ENCODE measurements around the gene UEVLD.
A peak's percentile ranks its signal among the peaks of the same experiment; 100 is the strongest.

Gene UEVLD

GRCh38 chr11:18581825-18582224 lies 6.7 kb downstream of the UEVLD start:
- no peak for DNase-seq (ENCODE audit: low read depth in 3 of 3)

- no peak for DNase-seq (ENCODE audit: low read depth in 3 of 3)
Observed at GRCh38 chr11:18580113-18580766, 8.3 kb downstream of the UEVLD start.

- no peak for DNase-seq (ENCODE audit: low read depth in 3 of 3)
Observed at GRCh38 chr11:18578975-18579598, 9.4 kb downstream of the UEVLD start.

GRCh38 chr11:18575361-18575760 lies 13.2 kb downstream of the UEVLD start:
- no peak for DNase-seq (ENCODE audit: low read depth in 3 of 3)

- no peak for DNase-seq (ENCODE audit: low read depth in 3 of 3)
Observed at GRCh38 chr11:18567081-18567480, 21.5 kb downstream of the UEVLD start.

GRCh38 chr11:18566406-18566805 lies 22.1 kb downstream of the UEVLD start:
- no peak for DNase-seq (ENCODE audit: low read depth in 3 of 3)

GRCh38 chr11:18564149-18564548 lies 24.4 kb downstream of the UEVLD start:
- DNase-seq (ENCODE audit: low read depth in 3 of 3): no peak

- no peak for DNase-seq (ENCODE audit: low read depth in 3 of 3)
Observed at GRCh38 chr11:18563090-18563730, 25.3 kb downstream of the UEVLD start.

GRCh38 chr11:18548001-18548400 lies 40.5 kb downstream of the UEVLD start:
- DNase-seq (ENCODE audit: low read depth in 3 of 3): no peak

GRCh38 chr11:18540207-18541009 lies 48.1 kb downstream of the UEVLD start:
- DNase-seq (ENCODE audit: low read depth in 3 of 3): no peak

GRCh38 chr11:18536209-18536608 lies 52.3 kb downstream of the UEVLD start:
- DNase-seq (ENCODE audit: low read depth in 3 of 3): no peak

GRCh38 chr11:18534245-18534644 lies 54.3 kb downstream of the UEVLD start:
- no peak for DNase-seq (ENCODE audit: low read depth in 3 of 3)

- DNase-seq (ENCODE audit: low read depth in 3 of 3): no peak
Observed at GRCh38 chr11:18533365-18533764, 55.2 kb downstream of the UEVLD start.

- DNase-seq (ENCODE audit: low read depth in 3 of 3): no peak
Observed at GRCh38 chr11:18527512-18527911, 61.0 kb downstream of the UEVLD start.

GRCh38 chr11:18526521-18527296 lies 61.8 kb downstream of the UEVLD start, which contains the start of gene TSG101:
Gene TSG101 (minus strand): TSS chr11:18526942. CDS start chr11:18526816, 126 bp downstream.
- DNase-seq (ENCODE audit: low read depth in 3 of 3): peak; percentile 85 to 90 (median 89)

GRCh38 chr11:18526130-18526520 lies 62.4 kb downstream of the UEVLD start:
- no peak for DNase-seq (ENCODE audit: low read depth in 3 of 3)

- no peak for DNase-seq (ENCODE audit: low read depth in 3 of 3)
Observed at GRCh38 chr11:18524248-18524647, 64.3 kb downstream of the UEVLD start.

GRCh38 chr11:18523084-18523483 lies 65.5 kb downstream of the UEVLD start:
- DNase-seq (ENCODE audit: low read depth in 3 of 3): no peak

- DNase-seq (ENCODE audit: low read depth in 3 of 3): no peak
Observed at GRCh38 chr11:18522388-18522787, 66.1 kb downstream of the UEVLD start.

GRCh38 chr11:18521122-18521521 lies 67.4 kb downstream of the UEVLD start:
- no peak for DNase-seq (ENCODE audit: low read depth in 3 of 3)

GRCh38 chr11:18502352-18502751 lies 86.2 kb downstream of the UEVLD start:
- DNase-seq (ENCODE audit: low read depth in 3 of 3): no peak

All from stimulated activated CD4-positive, alpha-beta T cell treated with anti-CD3 and anti-CD28 coated beads, TNF-alpha, amount 100 ng/mL, for 48 hours (primary cell).